NCI-H69 (cell line): ENCODE results near the gene PPP1R27.

Source experiments
- DNase-seq: peaks from one replicate; lab custom pipeline; 2025; lab: John Stamatoyannopoulos, UW

The PPP1R27 gene

GRCh38 chr17:81834831-81835267 is at the start of gene PPP1R27:
Gene PPP1R27 (minus strand): TSS chr17:81835050. CDS start chr17:81834953, 97 bp downstream.
- DNase-seq, result no peak

- no peak for DNase-seq
These were observed 49.7 kb upstream of the PPP1R27 start for GRCh38 chr17:81884520-81884919.

- no peak for DNase-seq
These were observed 44.3 kb upstream of the PPP1R27 start for GRCh38 chr17:81879121-81879520.

- no peak for DNase-seq
These were observed 43.4 kb upstream of the PPP1R27 start for GRCh38 chr17:81878294-81878693.

- no peak for DNase-seq
These were observed 42.7 kb upstream of the PPP1R27 start for GRCh38 chr17:81877569-81877968.

GRCh38 chr17:81871387-81872230 is 36.8 kb upstream of the PPP1R27 start:
- peak; percentile 95 for DNase-seq

GRCh38 chr17:81870981-81871386 is 36.1 kb upstream of the PPP1R27 start, which contains the start of gene ARHGDIA:
Gene ARHGDIA (minus strand): TSS chr17:81871337. CDS start chr17:81869930, 1,407 bp downstream.
- no peak for DNase-seq

GRCh38 chr17:81870131-81870980 is 35.5 kb upstream of the PPP1R27 start:
- peak; percentile 66 for DNase-seq

- no peak for DNase-seq
These were observed 34.6 kb upstream of the PPP1R27 start for GRCh38 chr17:81869221-81870130.

- DNase-seq, result peak; percentile 38
These were observed 33.9 kb upstream of the PPP1R27 start for GRCh38 chr17:81868674-81869220.

- no peak for DNase-seq
These were observed 33.3 kb upstream of the PPP1R27 start for GRCh38 chr17:81867991-81868673.

- DNase-seq, result peak; percentile 69
These were observed 32.5 kb upstream of the PPP1R27 start for GRCh38 chr17:81867170-81867990.

- no peak for DNase-seq
These were observed 31.8 kb upstream of the PPP1R27 start for GRCh38 chr17:81866440-81867169.

- peak; percentile 36 for DNase-seq
These were observed 31.0 kb upstream of the PPP1R27 start for GRCh38 chr17:81865733-81866439.

GRCh38 chr17:81865358-81865732 is 30.5 kb upstream of the PPP1R27 start:
- no peak for DNase-seq

GRCh38 chr17:81863833-81864768 is 29.3 kb upstream of the PPP1R27 start:
- DNase-seq, result no peak

GRCh38 chr17:81863123-81863675 is 28.3 kb upstream of the PPP1R27 start:
- no peak for DNase-seq
